Uterus (tissue), 2 donors: ENCODE measurements around the gene GALNT2.

Source experiments
- POLR2A ChIP-seq, 2 donors: fragments of 450-650 bp; IDR thresholded peaks; one replicate each; pipeline ENCODE4 v1.6.1; 2016; ENCODE audit warnings: antibody characterized with exemption in 2 of 2, mild to moderate bottlenecking in 1 of 2, moderate library complexity in 1 of 2
- TF ChIP-seq, protein P1 (sequence below), 4 experiments: fragments of 200-600 bp in 2 of 4; fragments of 450-650 bp in 2 of 4; sonication (generic) in 2 of 4; IDR thresholded peaks; one replicate each; pipeline ENCODE4 v1.5.1; 2016 to 2019; ENCODE audit warnings: antibody characterized with exemption in 4 of 4, mild to moderate bottlenecking in 2 of 4, moderate library complexity in 1 of 4

DNA sequence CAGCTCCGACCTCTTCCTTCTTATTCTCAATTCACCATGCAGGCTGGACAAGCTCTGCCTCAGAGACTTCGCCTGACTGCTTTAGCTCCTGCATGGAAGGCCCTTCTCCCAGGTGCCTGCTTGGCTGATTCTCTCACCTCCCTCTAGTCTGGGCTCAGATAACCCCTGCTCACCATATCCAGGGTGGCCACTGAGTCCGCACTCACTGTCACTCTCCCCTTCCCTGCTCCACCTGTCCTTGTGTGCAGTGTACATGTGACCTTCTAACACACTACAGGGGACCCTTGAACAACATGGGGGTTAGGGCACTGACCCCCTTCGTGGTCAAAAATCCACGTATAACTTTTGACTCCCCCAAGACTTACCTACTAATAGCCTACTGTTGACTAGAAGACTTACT, 14.4 kb upstream of the GALNT2 start:
- TF ChIP-seq, protein P1, sequence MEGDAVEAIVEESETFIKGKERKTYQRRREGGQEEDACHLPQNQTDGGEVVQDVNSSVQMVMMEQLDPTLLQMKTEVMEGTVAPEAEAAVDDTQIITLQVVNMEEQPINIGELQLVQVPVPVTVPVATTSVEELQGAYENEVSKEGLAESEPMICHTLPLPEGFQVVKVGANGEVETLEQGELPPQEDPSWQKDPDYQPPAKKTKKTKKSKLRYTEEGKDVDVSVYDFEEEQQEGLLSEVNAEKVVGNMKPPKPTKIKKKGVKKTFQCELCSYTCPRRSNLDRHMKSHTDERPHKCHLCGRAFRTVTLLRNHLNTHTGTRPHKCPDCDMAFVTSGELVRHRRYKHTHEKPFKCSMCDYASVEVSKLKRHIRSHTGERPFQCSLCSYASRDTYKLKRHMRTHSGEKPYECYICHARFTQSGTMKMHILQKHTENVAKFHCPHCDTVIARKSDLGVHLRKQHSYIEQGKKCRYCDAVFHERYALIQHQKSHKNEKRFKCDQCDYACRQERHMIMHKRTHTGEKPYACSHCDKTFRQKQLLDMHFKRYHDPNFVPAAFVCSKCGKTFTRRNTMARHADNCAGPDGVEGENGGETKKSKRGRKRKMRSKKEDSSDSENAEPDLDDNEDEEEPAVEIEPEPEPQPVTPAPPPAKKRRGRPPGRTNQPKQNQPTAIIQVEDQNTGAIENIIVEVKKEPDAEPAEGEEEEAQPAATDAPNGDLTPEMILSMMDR (IDR thresholded peaks at IDR 0.05): no peak
- TF ChIP-seq POLR2A (IDR thresholded peaks at IDR 0.05): no peak
